Loucy (cell line): ENCODE measurements around the gene TNNI3.

Experiments used
- EZH2phosphoT487 ChIP-seq: fragments of 200-600 bp; IDR thresholded peaks from 2 replicates; pipeline ENCODE4 v1.6.1; 2018; ENCODE audit warnings: antibody characterized with exemption, mild to moderate bottlenecking, moderate library complexity, borderline replicate concordance
- TF ChIP-seq, protein P1 (sequence below): fragments of 200-600 bp; sonication (generic); conservative IDR thresholded peaks from 2 replicates; pipeline ENCODE4 v1.5.1; 2014; ENCODE audit warnings: mild to moderate bottlenecking, antibody characterized with exemption, low read length

DNA sequence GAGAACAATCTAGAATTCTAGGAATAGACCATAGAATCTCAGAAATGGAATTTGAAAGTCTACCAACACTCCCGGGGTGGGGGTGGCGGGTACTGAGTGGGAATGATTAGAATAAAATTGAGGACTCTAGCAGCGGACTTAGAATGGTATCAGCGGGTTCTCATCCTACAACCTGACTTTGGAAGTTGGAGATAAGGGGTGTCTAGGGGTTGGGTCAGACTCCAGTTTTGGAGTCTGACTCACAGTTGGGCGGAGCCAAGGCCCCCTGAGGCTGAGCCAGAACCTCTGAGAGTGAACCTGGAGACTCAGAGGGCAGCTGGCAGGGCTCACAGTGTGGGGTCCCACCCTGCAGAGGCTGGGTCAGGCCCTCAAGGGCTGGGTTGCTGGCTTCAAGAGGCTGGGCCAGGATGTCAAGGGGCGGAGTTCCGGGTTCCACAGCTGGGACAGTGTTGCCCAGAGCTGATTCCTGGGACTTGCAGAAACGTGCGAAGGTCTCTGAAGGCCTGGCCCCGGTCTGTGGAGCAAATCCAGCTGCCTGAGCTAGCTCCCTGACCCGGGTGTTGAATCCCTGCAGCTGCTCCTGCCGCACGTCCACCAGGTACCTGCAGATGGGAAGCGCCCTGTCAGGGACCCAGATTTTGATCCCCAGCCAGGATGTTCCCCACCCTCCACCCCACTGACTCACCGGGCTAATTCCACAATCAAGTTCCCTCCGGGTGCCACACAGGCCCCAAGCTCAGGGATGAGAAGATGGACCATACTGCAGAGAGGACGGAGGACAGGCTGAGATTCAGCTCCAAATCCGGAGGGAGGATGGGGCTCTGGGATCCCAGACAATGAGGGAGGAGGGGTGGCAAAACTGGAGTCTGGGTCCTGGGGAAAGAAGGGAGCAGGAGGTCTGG is 1.6 kb upstream of the TNNI3 start:
- TF ChIP-seq, protein P1, sequence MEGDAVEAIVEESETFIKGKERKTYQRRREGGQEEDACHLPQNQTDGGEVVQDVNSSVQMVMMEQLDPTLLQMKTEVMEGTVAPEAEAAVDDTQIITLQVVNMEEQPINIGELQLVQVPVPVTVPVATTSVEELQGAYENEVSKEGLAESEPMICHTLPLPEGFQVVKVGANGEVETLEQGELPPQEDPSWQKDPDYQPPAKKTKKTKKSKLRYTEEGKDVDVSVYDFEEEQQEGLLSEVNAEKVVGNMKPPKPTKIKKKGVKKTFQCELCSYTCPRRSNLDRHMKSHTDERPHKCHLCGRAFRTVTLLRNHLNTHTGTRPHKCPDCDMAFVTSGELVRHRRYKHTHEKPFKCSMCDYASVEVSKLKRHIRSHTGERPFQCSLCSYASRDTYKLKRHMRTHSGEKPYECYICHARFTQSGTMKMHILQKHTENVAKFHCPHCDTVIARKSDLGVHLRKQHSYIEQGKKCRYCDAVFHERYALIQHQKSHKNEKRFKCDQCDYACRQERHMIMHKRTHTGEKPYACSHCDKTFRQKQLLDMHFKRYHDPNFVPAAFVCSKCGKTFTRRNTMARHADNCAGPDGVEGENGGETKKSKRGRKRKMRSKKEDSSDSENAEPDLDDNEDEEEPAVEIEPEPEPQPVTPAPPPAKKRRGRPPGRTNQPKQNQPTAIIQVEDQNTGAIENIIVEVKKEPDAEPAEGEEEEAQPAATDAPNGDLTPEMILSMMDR: no peak
- TF ChIP-seq EZH2phosphoT487: no peak
